HFF-Myc (cell line): ENCODE measurements around the gene BAG5.

ENCODE experiments used
- DNase-seq: peaks from one replicate; pipeline ENCODE4 v3.0.0-alpha.2; 2011; ENCODE audit warnings: low read depth; ENCODE audit errors: extremely low read depth
- H3K4me3 ChIP-seq: replicated peaks from 2 replicates; pipeline ENCODE4 v1.5.1; 2011; ENCODE audit warnings: low read depth, mild to moderate bottlenecking, control low read depth, low read length
- TF ChIP-seq, protein P1 (sequence below): IDR thresholded peaks from 2 replicates; pipeline ENCODE4 v1.5.1; 2012; ENCODE audit warnings: mild to moderate bottlenecking, low read depth, low read length, control low read depth; ENCODE audit errors: missing control alignments

Gene BAG5

GRCh38 chr14:103568952-103569351, 6.5 kb upstream of the BAG5 start:
- no peak overlapping the region for H3K4me3 ChIP-seq
- TF ChIP-seq, protein P1, sequence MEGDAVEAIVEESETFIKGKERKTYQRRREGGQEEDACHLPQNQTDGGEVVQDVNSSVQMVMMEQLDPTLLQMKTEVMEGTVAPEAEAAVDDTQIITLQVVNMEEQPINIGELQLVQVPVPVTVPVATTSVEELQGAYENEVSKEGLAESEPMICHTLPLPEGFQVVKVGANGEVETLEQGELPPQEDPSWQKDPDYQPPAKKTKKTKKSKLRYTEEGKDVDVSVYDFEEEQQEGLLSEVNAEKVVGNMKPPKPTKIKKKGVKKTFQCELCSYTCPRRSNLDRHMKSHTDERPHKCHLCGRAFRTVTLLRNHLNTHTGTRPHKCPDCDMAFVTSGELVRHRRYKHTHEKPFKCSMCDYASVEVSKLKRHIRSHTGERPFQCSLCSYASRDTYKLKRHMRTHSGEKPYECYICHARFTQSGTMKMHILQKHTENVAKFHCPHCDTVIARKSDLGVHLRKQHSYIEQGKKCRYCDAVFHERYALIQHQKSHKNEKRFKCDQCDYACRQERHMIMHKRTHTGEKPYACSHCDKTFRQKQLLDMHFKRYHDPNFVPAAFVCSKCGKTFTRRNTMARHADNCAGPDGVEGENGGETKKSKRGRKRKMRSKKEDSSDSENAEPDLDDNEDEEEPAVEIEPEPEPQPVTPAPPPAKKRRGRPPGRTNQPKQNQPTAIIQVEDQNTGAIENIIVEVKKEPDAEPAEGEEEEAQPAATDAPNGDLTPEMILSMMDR: no peak

GRCh38 chr14:103563844-103564505, 1.5 kb upstream of the BAG5 start:
- DNase-seq: no peak
- TF ChIP-seq, protein P1: no peak
- peak overlapping the region; percentile 75 for H3K4me3 ChIP-seq

More at GRCh38 chr14:103568952-103569351, 6.5 kb upstream of the BAG5 start:
- no peak for DNase-seq

- TF ChIP-seq, protein P1: no peak
- peak overlapping the region; percentile 75 for H3K4me3 ChIP-seq
- no peak for DNase-seq
These were observed 766 bp upstream of the BAG5 start for GRCh38 chr14:103563226-103563620.

DNA sequence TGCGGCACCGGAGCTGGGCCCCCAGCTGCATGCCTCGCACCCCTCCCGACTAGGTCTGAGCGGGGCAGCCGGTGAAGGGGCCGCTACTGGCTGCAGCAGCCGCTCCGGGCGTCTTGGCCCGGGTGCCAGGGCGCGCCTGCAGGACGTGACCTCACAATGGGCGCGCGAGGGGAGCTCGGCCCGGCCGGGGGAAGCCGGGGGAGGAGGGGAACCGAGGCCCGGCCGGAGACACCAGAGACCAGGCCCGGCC, 353 bp downstream of the BAG5 start:
- DNase-seq: no peak
- TF ChIP-seq, protein P1: no peak
- H3K4me3 ChIP-seq: peak overlapping the region; percentile 75

GRCh38 chr14:103561381-103562178, 877 bp downstream of the BAG5 start:
- peak overlapping the region; percentile 75 for H3K4me3 ChIP-seq
- DNase-seq: no peak
- TF ChIP-seq, protein P1: no peak

- TF ChIP-seq, protein P1: no peak
These were observed 1.8 kb downstream of the BAG5 start for GRCh38 chr14:103560691-103561090.

More at GRCh38 chr14:103560691-103561090, 1.8 kb downstream of the BAG5 start:
- DNase-seq: no peak
- H3K4me3 ChIP-seq: peak overlapping the region; percentile 75
